ENCODE results near the gene APOD.

The APOD gene

GRCh38 chr3:195574497-195575304 is 9.0 kb downstream of the APOD start:
- no peak for TF ChIP-seq CTCF (IDR thresholded peaks at IDR 0.05; ENCODE audit: low read depth, low read length, missing control alignments)
- in situ Hi-C loops (cut with HindIII; ENCODE audit: low sequenced_read_pairs): no loop called here
- no peak overlapping the region for H3K4me3 ChIP-seq (ENCODE audit: low read depth, low read length)
- no peak for DNase-seq (ENCODE audit: low read depth)

GRCh38 chr3:195573611-195574496 is 9.9 kb downstream of the APOD start:
- H3K4me3 ChIP-seq (ENCODE audit: low read depth, low read length): no peak overlapping the region
- no peak for DNase-seq (ENCODE audit: low read depth)
- in situ Hi-C loops (cut with HindIII; ENCODE audit: low sequenced_read_pairs): no loop called here
- TF ChIP-seq CTCF (IDR thresholded peaks at IDR 0.05; ENCODE audit: low read depth, low read length, missing control alignments): no peak

GRCh38 chr3:195571361-195571760 is 12.4 kb downstream of the APOD start:
- H3K4me3 ChIP-seq (ENCODE audit: low read depth, low read length): no peak overlapping the region
- TF ChIP-seq CTCF (IDR thresholded peaks at IDR 0.05; ENCODE audit: low read depth, low read length, missing control alignments): no peak
- in situ Hi-C loops (cut with HindIII; ENCODE audit: low sequenced_read_pairs): no loop called here
- no peak for DNase-seq (ENCODE audit: low read depth)

- H3K4me3 ChIP-seq (ENCODE audit: low read depth, low read length): no peak overlapping the region
- in situ Hi-C loops (cut with HindIII; ENCODE audit: low sequenced_read_pairs): no loop called here
- no peak for DNase-seq (ENCODE audit: low read depth)
- TF ChIP-seq CTCF (IDR thresholded peaks at IDR 0.05; ENCODE audit: low read depth, low read length, missing control alignments): no peak
These were observed 12.8 kb downstream of the APOD start for GRCh38 chr3:195570912-195571311.

- in situ Hi-C loops (cut with HindIII; ENCODE audit: low sequenced_read_pairs): no loop called here
- no peak overlapping the region for H3K4me3 ChIP-seq (ENCODE audit: low read depth, low read length)
- no peak for DNase-seq (ENCODE audit: low read depth)
- no peak for TF ChIP-seq CTCF (IDR thresholded peaks at IDR 0.05; ENCODE audit: low read depth, low read length, missing control alignments)
These were observed 13.4 kb downstream of the APOD start for GRCh38 chr3:195570344-195570743.

GRCh38 chr3:195568630-195569029 is 15.1 kb downstream of the APOD start:
- no peak for DNase-seq (ENCODE audit: low read depth)
- no peak overlapping the region for H3K4me3 ChIP-seq (ENCODE audit: low read depth, low read length)
- in situ Hi-C loops (cut with HindIII; ENCODE audit: low sequenced_read_pairs): no loop called here
- TF ChIP-seq CTCF (IDR thresholded peaks at IDR 0.05; ENCODE audit: low read depth, low read length, missing control alignments): no peak

All from astrocyte of the cerebellum (primary cell).